ENCODE measurements around the gene MEDAG. TPM values are rescaled to one million over a fixed set of nuclear protein-coding genes. Genes with fewer than 3 reads are reported as not detected.

Gene MEDAG
- total RNA-seq, 1 donor from 2014 or later = 7.5 TPM

DNA sequence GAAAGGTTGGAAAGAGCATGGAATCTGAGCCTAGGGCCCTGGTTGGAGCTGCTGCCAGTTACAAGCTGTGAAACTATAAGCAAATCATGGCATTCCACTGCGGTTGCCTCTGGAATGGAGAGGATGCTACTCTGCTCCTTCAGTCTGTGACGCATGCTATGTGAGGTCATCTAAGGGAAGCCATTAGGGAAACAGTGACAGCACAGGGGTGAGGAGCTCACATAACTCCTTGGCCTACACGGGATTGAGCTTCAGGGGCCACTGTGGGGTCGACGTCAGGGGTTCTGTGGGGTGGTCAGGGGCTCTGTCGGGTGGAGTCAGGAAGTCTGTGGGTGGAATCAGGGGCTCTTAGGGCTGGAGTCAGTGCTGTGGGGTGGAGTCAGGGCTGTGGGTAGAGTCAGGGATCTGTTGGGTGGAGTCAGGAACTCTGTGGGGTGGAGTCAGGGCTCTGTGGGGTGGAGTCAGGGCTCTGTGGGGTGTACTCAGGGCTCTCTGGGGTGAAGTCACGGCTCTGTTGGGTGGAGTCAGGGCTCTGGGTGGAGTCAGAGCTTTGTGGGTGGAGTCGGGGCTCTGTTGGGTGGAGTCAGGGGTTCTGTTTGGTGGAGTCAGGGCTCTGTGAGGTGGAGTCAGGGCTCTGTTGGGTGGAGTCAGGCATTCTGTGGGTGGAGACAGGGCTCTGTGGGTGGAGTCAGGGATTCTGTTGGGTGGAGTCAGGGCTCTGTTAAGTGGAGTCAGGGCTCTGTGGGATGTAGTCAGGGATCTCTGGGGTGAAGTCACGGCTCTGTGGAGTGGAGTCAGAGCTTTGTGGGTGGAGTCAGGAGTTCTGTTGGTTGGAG, 35.8 kb upstream of the MEDAG start:
- DNase-seq (ENCODE audit: low spot score in 2 of 2, unreplicated experiment in 2 of 2) = no peak
- TF ChIP-seq CTCF (IDR thresholded peaks at IDR 0.05; ENCODE audit: unreplicated experiment) = no peak
- peak overlapping the region; percentile 96 for H3K27ac Mint-ChIP-seq
- peaks cover 82% of the 10 kb centered on the region for H3K4me1 Mint-ChIP-seq
- H3K36me3 Mint-ChIP-seq = no peaks in the 10 kb centered on the region
- H3K27me3 Mint-ChIP-seq (ENCODE audit: low read depth) = no peaks in the 10 kb centered on the region
- no peak overlapping the region for H3K4me3 Mint-ChIP-seq
- H3K9me3 Mint-ChIP-seq = no peaks in the 10 kb centered on the region

- no peaks in the 10 kb centered on the region for H3K36me3 Mint-ChIP-seq
- no peak for TF ChIP-seq CTCF (IDR thresholded peaks at IDR 0.05; ENCODE audit: unreplicated experiment)
- DNase-seq (ENCODE audit: low spot score in 2 of 2, unreplicated experiment in 2 of 2) = no peak
- no peaks in the 10 kb centered on the region for H3K27me3 Mint-ChIP-seq (ENCODE audit: low read depth)
- no peaks in the 10 kb centered on the region for H3K9me3 Mint-ChIP-seq
- peaks cover 79% of the 10 kb centered on the region for H3K4me1 Mint-ChIP-seq
- peak overlapping the region; percentile 96 for H3K27ac Mint-ChIP-seq
- no peak overlapping the region for H3K4me3 Mint-ChIP-seq
Measured at GRCh38 chr13:30870916-30871587, 35.0 kb upstream of the MEDAG start.

DNA sequence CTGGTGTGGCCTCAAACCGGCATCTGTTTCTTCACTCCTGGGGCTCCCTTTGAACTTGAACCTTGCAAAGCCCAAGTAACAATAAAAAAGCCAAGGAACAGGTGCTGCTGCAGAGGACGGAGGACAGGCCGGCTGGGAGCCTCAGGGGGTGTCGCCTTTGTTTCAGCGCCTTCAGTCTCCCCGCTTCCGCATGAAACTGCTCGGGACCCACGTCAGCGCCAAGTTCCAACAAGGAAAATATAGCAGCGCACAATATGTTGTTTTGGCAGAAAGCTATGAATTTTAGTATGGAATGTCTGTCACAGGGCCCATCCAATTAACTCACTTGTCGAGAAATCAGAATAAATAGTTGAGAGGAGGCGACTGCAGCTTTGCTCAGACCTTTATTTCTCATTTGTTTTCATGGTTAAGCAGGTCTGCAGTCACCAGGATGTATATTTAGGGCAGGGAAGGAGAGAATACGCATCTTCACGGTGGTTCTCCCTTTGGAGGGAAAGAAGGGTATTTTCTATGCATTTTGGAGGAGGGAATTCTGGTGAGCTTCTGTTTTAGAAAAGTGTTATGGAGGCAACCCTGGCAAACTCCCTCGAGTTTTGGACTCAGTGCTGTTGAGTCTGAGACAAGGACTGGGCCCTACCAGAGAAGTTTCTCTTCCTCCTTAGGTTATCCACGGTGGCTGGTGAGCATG, 34.3 kb upstream of the MEDAG start:
- Mint-ChIP-seq H3K4me3 (no peak overlapping the region), H3K36me3 (no peaks in the 10 kb centered on the region), H3K4me1 (peaks cover 76% of the 10 kb centered on the region), H3K27me3 (ENCODE audit: low read depth) (no peaks in the 10 kb centered on the region), H3K9me3 (no peaks in the 10 kb centered on the region), H3K27ac (peak overlapping the region; percentile 82)
- no peak for TF ChIP-seq CTCF (IDR thresholded peaks at IDR 0.05; ENCODE audit: unreplicated experiment)
- DNase-seq (ENCODE audit: low spot score in 2 of 2, unreplicated experiment in 2 of 2) = no peak

DNA sequence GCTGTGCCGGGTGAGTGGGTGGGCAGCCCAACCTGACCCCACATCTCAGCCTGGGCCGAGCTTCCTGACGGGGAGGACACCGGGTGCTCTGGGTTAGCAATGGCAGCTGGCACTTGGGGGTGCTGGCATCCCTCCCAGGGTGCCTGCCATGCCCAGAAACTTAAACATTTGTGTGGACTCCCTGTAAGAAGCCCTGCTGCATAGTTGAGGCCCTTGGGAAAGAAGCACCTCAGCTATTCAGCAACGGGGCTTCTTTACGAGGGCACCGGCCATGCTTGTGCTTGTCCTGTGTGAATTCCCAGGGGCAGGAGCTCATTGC, 33.8 kb upstream of the MEDAG start:
- Mint-ChIP-seq H3K27ac (peak overlapping the region; percentile 82), H3K4me1 (peaks cover 75% of the 10 kb centered on the region), H3K9me3 (no peaks in the 10 kb centered on the region), H3K27me3 (ENCODE audit: low read depth) (no peaks in the 10 kb centered on the region), H3K36me3 (no peaks in the 10 kb centered on the region), H3K4me3 (no peak overlapping the region)
- DNase-seq (ENCODE audit: low spot score in 2 of 2, unreplicated experiment in 2 of 2) = no peak
- no peak for TF ChIP-seq CTCF (IDR thresholded peaks at IDR 0.05; ENCODE audit: unreplicated experiment)

DNA sequence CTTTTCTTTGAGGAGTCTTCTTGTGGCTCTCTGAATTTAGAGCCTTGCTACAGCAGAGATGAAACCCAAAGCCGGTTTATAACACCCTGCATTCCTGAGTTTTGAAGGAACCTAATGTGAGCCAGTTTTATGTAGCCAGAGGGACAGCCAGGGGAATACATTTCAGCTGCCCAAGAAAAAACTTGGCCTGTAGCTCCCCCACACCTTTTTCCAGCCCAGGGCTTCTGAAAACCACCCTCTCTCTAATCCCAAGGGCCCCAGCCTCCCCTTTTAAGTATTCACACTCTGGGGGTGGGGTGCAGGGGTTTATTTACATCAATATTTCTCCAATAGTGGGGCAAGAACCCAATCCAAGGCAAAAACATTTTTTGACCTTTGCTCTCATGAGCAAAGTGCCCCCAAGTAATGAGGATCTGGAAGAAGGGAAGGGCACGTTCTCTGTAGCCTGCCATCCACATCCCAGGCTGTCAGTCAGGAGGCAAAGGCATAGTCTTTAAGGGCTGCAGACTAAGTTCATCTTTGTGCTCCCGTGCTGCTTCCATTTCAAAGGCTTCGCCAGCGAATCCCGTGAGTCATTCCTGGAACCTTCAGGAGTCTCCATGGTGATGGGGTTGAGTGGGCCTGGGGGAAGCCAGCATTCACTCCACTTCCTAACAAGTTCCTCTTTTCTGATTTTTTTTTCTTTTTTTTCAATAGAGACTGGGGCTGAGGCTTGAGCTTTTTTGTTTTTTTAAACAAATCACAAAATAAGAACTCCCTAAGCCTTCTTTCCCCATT, 33.2 kb upstream of the MEDAG start:
- no peak for TF ChIP-seq CTCF (IDR thresholded peaks at IDR 0.05; ENCODE audit: unreplicated experiment)
- peaks cover 75% of the 10 kb centered on the region for H3K4me1 Mint-ChIP-seq
- no peak overlapping the region for H3K4me3 Mint-ChIP-seq
- DNase-seq (ENCODE audit: low spot score in 2 of 2, unreplicated experiment in 2 of 2) = no peak
- no peaks in the 10 kb centered on the region for H3K27me3 Mint-ChIP-seq (ENCODE audit: low read depth)
- H3K9me3 Mint-ChIP-seq = no peaks in the 10 kb centered on the region
- no peaks in the 10 kb centered on the region for H3K36me3 Mint-ChIP-seq
- H3K27ac Mint-ChIP-seq = peak overlapping the region; percentile 82
